Neural cell (in vitro differentiated cells): ENCODE results near the gene DYNC2H1.

ENCODE experiments used
- CTCF ChIP-seq: fragments of 450-650 bp; IDR thresholded peaks from 2 replicates; pipeline ENCODE4 v1.5.1; 2014; ENCODE audit warnings: antibody characterized with exemption, mild to moderate bottlenecking, moderate library complexity; ENCODE audit not compliant: poor library complexity, severe bottlenecking
- REST ChIP-seq: IDR thresholded peaks from 2 replicates; pipeline ENCODE4 v1.6.1; 2012; ENCODE audit warnings: borderline replicate concordance

- TF ChIP-seq CTCF = no peak
- no peak for TF ChIP-seq REST
Measured at GRCh38 chr11:103274025-103274424, 164.8 kb downstream of the DYNC2H1 start.
